Measurements from ENCODE around the gene ZNF280C.

GRCh38 chrX:130260316-130260715 is 8.4 kb downstream of the ZNF280C start:
- TF ChIP-seq POLR2A (IDR thresholded peaks at IDR 0.05): no peak
- TF ChIP-seq CTCF (IDR thresholded peaks at IDR 0.05): no peak
